HG02943 (cell line): Measurements from ENCODE around the gene FOXD4L3.
A peak's percentile ranks its signal among the peaks of the same experiment; 100 is the strongest.
"Not testable (repeated sequence)": the region's sequence is repeated elsewhere in the genome, so short reads cannot be mapped to it uniquely, and the experiment has no call there.

Source experiments
- ATAC-seq: cut with Tn5 transposase; IDR thresholded peaks from one replicate; pipeline ENCODE4 v1.9.1; 2021; ENCODE audit warnings: mild to moderate bottlenecking, low read depth, moderate library complexity; ENCODE audit not compliant: unreplicated experiment

FOXD4L3 gene

DNA sequence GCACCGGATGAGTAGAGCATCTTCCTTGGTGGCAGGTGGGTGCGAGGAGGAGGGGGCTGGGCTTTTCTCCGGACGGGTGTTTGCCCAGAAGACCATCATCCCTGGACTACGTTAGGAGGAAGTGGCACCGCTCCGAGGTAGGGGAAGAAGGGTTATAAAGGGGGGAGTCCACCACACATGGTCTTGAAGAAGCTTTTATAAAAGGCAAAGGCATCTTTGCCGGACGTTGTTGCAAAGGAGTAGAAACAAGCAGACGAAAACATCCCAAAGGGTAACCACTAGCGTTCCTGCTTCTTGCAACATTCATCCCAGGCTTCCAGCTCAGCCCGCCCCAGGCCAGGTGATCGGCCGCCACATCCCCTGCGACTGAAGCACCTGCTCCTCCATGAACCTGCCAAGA is at the start of gene FOXD4L3:
TSS of gene FOXD4L3 (plus strand) at position 301 of the 400 bp plus-strand sequence. CDS start at position 386, 85 bp downstream.
- not testable (repeated sequence) for ATAC-seq

DNA sequence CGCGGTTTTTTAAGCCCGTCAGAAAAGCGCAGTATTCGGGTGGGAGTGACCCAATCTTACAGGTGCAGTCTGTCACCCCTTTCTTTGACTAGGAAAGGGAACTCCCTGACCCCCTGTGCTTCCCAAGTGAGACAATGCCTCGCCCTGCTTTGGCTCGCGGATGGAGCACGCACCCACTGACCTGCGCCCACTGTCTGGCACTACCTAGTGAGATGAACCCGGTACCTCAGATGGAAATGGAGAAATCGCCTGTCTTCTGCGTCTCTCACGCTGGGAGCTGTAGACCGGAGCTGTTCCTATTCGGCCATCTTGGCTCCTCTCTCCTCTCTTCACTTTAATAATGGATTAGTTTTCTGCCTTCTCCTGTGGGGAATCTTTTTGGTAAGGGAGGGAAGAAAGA is 21.6 kb upstream of the FOXD4L3 start:
- not testable (repeated sequence) for ATAC-seq

DNA sequence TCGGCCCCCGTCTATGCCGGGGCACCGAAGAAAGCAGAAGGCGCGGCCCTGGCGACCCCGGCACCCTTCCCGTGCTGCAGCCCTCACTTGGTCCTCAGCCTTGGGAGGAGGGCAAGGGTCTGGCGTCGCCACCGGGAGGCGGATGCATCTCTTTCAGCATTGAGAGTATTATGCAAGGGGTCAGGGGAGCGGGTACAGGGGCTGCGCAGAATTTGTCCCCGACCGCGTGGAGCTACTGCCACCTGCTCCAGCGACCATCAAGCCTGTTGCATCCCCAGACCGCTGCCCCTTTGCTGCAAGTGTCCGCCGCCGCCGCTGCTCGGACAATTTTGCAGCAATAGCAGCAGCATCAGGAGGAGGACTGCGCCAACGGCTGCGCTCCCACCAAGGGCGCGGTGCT is 1.1 kb downstream of the FOXD4L3 start:
- not testable (repeated sequence) for ATAC-seq

DNA sequence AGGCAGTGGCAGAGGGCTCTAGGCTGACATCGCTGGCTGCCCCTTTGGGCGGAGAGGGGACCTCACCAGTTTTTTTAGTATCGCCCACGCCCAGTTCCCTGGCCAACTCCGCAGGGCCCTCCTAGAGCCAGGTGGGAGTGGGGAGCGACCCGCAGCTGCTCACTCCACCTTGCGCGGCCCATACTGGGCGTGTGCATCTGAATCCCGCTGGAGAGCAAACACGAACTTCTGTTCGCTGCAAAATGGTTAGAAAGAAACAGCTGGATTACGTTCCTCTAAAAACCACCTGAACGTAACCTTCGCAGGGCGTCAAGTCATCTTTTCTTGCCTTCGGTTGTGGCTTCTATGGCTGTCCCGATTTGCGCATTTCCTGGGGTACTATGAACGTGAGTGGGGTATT is 1.5 kb downstream of the FOXD4L3 start:
- not testable (repeated sequence) for ATAC-seq

DNA sequence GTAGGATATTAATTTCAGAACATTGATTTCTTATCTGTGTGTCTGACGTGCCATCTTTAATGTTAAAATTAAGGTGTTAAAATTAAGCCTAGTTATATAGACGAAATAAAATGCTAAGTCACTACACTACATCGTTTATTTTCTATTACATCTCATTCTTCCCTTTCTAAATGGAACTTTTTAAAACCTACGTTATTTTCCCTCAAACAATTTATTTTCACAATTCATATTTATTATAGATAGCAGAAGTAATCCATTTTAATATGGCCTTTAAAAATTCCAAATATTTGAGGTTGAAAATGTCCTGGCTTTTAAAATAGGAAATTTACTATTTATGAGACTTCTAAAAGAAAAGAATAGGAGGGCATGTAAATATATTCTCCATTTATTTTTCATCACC is 2.1 kb downstream of the FOXD4L3 start:
- not testable (repeated sequence) for ATAC-seq

DNA sequence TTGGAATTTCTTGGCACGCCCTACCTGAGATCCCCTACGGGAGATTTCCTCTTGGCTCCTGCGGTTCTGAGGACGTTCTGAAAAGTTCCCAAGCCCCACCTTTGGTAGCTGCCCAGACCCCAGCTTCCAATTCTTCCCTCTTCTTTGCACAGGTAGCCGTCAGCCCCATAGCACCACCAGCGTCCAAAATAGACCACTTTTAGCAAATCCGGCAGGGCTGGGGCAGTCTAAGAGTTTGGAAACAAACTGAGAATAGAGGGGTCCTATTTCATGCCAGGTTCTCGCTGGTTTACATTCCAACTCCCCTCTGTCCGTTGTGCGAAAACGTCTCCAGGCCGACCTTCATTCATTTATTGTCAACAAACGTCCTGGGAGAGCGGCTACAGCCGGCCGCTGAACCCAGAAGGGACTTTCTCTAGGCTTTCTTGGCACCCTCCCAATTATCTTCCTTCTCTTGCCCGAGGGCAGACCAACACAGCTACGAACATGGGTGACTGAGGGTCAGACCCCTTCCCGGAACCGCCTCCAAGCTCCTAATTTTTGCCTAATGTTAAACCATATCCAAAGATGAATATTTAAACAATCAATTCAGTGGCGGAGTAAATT is 3.1 kb downstream of the FOXD4L3 start:
- not testable (repeated sequence) for ATAC-seq

DNA sequence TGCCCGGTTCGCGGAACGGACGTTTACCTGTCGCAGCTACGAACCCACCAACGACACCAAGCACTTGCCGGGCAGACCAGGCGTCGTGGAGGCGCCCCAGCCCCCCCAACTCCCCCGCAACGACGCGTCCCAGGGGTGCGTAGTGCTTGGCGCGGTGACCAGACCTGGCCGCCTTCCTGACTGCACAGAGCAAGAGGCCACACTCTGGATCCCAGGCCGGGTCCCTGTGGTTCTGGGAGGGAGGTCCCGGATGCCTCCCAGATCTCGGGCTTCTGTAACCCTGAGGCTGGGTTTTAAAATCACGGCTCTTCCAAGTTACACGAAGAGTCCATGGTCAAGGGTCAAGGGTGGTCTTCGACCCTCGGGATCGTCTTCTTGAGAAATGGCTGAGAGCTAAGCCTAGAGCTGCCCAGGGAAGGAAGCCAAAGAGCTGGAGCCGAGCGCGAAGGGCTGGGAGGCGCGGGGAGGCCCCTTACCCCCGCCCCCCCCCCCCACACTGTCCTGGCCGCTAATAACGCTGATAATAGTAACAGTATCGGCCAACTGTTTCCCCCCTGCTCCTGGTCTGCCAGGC is 3.8 kb downstream of the FOXD4L3 start:
- not testable (repeated sequence) for ATAC-seq

DNA sequence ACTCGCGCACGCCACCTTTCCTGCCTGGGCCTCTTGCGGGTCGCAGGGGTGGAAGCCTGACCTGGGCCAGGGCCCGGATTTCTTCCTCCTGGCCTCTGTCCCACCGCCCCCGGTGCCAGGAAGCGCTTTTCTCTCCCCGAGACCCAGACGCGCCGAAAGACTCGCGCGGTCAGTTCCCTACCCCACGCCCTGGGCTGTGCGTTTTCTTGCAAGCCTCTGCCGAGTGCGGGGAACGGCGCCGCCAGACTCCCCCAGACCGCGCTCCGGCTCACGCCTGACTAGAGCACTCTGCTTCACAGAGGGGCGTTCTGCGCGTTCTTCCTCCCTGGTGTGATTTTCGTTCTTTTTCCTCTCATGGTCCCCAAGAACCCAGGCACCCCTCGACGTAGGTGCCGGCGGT is 4.5 kb downstream of the FOXD4L3 start:
- ATAC-seq = not testable (repeated sequence)

DNA sequence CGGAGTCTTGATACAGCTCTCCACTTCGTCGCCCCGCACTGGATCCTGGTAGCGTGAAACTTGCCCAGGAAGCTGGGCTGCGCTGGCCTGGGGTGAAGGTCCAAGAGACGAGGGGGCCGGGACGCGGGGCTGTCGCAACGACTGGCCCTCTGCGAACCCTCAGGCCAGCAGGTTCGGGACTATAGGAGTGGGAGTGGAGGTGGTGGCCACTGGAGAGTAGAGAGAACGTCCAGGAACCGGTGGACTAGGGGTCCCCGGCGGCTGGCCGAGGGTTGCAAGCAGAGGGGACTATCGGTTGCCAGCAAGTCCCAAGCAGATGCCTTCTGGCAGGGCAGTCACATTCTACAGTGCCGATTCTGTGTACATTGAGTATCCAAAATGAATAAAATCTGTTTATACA is 5.0 kb downstream of the FOXD4L3 start:
- ATAC-seq = not testable (repeated sequence)

DNA sequence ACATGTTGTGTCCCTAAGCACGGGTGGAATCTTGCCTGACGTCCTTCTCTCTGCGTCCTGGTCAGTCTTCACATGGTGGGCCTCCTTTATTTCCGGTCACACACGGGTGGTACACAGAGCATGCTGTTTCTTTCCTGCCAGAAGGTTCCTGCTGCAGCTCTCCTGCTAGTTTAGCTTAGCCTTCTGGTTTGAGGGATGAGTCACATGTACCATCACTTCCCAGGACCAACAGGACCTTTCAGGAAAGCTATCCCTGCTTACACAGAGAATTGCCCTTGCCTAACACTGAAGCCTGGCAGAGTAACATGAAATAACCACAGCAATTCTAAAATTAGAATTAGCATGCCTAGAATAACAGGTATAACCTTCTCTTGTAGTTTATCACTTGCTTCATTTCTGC is 8.5 kb downstream of the FOXD4L3 start:
- ATAC-seq = not testable (repeated sequence)

DNA sequence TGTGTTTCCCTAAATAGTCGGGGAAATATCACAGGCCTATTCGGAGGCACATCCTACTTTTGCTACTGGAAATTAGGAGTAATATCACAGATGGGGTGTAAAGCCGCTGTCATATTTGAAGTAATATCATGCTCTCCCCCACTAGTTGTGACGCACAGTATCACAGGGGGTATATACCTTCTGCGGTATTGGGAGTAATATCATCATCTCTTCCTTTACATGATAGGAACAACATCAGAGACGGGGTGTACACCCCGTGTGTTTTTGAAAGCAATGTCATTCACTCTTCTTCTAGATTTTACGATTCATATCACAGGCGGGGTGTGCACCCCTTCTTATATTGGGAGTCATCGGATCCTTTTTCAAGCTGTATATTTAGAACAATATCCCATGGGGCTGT is 15.5 kb downstream of the FOXD4L3 start:
- ATAC-seq = not testable (repeated sequence)

DNA sequence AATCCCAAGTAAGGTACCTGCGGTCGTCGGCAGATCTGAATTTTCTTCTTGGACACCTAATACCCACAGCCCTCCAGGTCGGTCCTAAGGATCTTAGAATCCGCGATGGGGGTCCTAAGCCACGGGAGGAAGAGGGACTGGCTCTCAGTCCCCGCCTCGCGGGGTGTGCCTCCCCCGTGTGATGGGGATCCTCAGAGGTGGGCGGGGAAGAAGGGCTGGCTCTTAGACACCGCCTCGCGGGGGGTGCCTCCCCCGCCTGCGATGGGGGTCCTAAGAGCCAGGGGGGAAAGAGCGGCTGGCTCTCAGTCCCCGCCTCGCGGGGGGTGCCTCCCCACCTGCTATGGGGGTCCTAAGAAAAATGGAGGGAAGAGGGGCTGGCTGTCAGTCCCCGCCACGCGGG is 21.1 kb downstream of the FOXD4L3 start:
- not testable (repeated sequence) for ATAC-seq

DNA sequence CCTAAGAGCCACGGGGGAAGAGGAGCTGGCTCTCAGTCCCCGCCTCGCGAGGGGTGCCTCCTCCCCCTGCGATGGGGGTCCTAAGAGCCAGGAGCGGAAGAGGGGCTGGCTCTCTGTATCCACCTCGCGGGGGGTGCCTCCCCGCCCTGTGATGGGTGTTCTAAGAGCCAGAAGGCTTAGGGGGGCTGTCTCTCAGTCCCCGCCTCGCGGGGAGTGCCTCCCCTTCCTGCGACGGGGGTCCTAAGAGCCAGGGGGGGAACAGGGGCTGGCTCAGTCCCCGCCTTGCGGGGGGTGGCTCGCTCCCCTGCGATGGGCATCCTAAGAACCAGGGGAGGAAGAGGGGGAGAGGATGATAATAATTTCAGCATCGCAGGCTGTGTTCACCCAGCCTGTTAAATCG is 21.9 kb downstream of the FOXD4L3 start:
- not testable (repeated sequence) for ATAC-seq

DNA sequence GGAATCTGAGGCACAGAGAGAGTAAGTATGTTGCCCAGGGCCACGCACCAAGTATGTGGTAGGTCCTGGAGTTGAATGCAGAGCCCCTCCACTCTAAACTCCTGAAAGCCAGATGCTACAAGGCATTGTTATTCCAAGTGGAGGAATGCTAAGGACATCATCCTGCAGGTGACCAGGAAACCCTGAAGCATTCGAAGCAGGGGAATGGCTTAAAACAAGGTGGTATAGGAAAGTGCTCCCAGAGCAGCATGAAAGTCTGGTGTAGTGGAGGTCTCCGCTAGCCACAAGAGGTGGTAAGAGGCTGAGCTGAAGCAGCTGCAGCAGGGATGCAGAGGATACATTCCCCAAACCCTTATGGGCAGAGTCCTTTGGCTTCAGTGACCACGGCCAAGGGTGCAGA is 26.4 kb downstream of the FOXD4L3 start:
- ATAC-seq = not testable (repeated sequence)

DNA sequence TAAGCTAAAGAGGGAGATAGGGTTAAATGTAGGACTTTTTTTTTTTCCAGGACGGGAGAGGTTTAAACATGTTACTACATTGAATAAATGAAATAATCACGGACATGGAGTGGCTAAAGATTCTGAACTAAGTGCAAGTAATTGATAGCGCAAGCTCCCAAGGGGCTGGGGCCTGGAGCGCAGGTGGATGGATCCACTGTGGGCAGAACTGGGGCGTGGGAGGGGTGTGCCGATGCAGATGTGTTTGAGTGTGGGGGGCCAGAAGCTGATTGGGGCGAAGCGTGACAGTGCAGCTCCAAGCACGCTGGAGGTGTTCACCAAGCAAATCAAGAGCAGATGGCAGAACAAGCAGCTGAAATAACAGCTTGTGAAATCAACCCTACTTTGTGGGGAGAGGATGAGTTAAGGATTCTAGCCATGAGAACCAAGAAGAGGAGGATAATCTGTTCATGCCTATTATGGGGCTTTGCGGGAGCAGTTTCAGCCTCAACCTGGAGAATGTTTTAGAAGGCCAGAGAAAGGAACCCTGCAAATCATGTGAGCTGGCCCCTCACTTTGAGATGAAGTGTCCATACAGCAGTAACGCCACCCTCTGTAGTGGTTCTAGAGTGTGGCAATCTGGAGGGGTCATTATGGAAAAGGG is 28.0 kb downstream of the FOXD4L3 start:
- ATAC-seq = not testable (repeated sequence)

DNA sequence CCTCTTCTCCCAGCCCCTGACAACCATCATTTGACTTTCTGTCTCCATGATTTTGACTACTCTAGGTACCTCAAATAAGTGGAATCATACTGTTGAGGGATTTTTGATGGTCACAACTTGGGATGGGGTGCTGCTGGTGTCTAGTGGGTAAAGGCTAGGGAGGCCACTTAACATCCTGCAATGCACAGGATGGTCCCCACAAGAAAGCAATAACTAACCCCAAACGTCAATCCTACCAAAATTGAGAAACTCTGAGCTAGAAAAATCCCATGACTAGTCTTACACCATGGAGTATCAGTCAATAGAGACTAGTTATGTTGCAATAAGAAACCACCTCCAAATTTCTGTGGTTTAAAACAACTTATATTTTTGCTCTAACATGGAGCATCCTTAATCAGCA is 29.5 kb downstream of the FOXD4L3 start:
- not testable (repeated sequence) for ATAC-seq

DNA sequence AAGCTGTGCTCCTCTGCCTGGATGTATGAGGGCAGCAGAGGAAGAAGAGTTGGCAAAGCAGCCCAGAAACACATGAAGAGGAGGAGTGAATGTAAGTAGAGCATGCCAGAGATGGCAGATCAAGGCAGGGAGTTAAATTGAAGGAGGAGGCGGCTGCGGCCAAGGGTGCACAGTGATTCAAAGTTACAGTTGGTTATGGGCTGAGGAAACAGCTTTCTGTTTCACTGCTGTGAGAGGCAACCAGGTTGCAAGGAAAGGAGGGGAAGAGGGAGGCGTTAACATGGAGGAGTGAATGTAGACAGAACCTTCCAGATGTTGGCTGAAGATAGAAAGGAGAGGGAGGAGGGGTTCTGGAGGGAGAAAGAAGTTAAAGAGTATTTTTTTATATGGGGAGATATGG is 33.3 kb downstream of the FOXD4L3 start:
- not testable (repeated sequence) for ATAC-seq

DNA sequence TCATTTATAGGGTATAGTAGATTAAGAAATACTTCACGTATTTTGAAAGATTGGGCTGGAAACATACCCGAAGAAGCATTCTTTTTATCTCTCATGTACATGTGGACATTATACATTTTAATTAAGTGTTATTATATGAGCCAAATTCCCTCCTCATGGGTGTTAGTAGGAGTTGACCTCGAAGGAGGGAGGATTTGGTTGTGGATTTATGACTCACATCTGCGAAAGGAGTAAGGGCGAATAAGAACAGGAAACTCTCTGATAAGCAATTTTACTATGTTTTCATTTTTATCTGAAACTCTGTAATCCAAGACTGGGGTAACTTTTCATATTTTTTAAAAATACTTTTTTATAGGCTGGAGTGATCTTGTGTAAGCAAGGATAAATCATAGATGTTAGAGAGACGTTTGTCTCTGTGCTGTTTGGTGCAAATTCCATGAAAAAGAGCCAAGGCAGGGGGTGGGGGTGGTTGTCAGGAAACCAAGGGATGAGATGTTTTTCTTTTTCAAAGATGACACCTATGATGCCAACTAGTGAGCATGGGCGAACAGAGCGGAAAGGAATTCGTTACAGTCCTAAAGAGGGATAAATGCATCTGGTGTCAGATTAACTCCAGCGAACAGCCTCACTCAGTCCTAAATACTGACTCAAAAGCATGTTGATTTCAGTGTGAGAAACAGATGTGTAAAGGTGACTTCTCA is 34.1 kb downstream of the FOXD4L3 start:
- not testable (repeated sequence) for ATAC-seq

DNA sequence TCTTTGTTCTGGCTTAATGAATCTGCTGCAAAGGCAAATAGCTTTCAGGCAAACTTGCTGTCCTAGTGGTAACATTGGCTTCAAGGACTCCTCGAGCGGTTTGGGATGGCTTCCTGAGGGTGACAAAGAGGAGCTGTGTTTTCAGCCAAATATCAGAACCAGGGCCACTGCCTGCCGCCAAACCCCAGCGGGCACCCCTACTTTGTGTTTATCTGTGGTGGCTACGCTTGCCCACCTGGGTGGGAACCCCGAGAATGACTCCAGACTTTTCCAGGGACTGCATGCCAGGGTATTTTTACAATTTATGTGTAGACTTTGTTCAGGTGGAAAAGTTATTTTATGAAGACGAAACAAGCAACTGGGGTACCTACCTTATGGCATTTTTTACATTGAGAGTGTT is 35.3 kb downstream of the FOXD4L3 start:
- ATAC-seq = not testable (repeated sequence)

DNA sequence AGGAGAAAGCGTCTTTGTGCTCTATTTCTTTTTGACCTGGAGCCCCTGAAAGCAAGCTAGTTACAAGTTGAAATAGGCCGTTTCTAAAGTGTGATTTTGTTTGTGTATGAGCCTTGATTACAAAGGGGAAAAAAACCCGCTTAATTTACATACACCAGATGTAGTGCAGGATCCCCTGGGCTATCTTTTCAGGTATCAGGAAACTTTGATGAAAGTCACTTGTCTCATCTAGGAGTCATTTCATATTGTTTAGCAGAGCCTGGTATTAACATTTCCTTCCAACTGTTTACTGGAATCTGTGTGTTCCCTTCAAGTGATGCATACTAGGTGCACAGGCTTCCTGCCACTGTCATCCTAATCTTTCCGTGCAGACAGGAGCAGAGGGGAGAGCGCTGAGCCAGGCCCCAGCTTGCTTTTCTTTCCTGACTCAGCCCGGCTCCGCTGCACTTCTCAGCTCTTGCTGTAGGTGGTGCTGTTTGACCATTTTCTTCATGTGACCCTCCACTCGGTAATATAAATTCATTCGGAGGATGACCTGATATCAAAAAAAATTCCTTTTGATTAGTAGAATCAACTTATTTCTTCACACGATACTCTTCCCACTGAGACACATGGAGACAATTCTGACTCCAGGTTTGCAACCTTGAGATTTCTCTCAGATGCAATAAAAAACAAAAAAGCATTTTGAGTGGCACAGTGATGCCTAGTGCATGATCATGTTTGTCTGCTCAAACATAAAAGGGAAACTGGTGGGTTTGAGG is 39.8 kb downstream of the FOXD4L3 start:
- peak; percentile 75 for ATAC-seq
